Fibroblast of skin of abdomen (primary cell): ENCODE data around the gene MNX1.

Source experiments
- DNase-seq: peaks from one replicate; pipeline ENCODE4 v3.0.0-alpha.2; 2013

Gene MNX1

DNA sequence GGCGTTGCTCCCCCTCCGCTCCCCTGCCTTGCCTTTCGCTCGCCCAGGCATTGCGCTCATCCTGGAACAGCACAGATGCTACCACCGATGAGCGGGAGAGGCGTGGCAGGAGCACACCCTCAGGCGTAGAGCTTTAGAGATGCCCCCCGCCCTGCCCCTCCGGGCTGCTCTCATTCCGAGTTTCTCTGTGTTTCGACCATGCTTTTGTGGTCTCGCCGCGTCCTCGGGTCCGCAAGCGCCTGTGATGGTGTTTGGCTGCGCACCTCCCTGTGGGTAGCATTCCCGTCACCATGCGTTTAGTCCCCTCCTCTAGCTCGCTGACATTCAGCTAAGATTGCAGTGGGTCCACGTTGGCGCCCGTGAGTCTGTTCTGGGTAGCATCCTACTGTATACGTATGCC lies 42.3 kb downstream of the MNX1 start:
- DNase-seq: no peak

DNA sequence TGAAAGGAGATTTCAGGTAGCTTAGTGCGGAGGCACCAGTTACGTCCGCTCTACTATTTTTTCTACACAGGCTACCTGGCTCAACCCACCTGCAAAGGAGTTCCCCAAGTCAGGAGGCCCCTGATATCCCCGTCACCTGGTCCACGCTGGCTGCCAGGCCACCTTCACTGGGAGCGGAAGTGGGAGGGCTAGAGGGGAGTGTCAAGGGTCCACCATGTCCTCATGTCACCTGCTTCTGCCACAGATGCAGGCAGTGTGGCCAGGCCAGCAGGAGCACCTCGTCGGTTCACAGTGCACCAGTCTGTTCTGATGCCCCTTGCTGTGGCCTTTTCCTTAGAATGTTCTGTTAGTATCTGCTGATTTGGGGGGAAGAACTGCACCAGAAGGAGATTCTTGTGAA lies 44.1 kb downstream of the MNX1 start:
- no peak for DNase-seq

DNA sequence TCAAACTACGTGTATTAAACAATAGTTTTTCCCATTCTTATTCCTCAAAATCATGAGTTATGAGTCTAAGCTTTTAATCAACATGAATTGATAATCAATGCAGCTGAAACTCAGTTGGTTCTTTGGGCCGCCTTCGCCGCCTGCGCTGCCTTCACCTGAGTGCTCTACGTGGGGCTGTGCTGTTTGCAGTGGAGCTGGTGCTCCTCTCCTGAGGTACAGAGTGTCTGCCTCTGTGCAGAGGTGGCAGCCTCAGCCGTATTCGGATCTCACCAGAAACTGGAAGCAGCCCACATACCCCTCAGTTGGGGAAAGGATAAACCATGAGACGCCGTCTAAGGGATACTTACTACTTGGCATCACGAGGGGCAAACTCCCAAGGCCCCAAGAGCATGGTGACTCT lies 45.5 kb downstream of the MNX1 start:
- DNase-seq: no peak

DNA sequence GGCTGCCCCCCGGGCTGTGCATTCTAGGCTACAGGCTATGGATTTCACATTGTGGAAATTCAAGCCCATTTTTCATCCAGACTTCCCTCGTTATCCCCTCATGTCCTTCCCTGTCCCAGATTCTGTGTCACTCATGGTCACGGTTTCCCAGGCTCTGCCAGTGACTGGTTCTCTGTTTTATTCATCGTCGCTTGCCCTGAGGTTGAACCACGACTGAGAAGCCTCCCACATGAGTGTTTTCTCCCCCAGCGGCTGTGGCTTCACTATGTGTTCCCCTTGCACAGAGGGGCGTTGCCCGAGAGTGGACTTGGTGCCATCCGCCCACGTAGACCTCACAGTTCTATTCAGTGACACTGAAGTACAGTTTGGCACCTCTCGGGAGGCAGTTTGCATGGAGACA lies 47.0 kb downstream of the MNX1 start:
- no peak for DNase-seq

DNA sequence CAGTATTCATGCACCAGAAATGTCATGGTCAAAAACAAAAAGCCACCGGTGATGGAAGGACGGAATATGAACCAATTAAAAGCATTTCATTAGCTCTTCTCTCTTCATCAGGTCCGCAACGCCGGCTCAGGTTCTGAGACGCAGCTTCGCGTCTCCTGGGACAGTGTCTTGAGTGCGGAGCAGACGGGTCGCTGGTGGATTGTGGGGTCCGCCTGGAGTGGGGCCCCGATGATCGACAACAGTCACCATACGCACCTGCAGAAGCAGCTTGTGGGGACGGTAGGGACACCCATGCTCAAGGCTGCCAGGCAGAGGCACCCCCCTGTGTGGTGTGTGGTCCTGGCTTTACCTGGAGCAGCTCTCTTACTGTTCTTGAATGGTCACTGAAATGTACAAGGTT lies 47.6 kb downstream of the MNX1 start:
- no peak for DNase-seq

DNA sequence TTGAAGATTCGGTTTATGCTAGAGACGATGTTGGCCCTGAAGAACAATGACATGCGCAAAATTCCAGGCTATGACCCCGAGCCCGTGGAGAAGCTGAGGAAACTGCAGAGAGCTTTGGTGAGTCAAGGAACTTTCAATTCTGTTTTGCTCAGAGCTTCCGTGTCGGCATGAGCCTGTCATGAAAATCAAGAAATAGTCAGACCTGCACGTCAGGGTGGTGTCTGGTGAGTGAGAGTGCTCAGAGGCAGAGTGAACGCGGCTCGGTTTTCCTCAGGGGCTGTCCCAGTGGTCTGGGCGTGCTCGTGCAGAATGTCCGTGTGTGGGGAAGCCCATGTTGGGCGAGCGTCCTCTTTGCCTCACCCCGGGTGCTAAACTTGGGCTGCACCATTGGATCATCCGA lies 48.3 kb downstream of the MNX1 start:
- DNase-seq: no peak

DNA sequence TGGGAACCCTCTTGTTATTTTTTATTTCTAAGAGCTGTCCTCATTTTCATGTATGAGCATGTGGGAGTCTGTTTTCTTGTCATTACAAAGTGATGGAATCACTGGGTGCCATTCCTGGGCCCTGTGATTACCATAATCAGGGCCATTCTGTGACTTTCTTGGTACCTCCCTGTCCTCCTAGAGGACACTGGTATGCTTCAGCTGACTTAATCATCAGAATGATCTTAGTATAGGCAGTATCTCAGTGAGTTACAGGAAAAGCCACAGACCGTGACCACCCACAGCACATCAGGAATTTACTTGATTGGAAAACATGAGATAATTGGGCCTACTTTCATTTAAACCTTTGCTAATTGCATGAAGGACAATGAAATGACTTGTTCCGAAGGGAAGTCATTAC lies 53.7 kb downstream of the MNX1 start:
- no peak for DNase-seq

DNA sequence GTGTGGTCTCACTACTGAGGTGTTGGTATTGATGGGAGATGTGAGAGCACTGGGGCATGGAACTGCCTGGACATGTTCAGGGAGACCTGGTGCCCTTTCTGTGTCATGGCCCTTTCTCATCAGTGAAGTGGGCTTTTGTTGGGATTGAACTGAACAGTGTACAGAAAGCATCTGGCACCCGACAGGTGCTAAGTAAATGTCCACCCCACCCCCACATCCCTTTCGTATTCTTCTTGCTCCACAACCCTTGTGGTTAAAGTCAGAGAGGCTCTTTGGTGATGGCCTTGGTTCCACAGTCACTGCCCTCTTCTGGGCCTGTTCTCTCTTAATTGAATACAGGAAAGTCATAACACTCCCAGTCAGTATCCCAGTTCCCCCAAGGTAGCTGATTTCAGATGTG lies 55.5 kb downstream of the MNX1 start:
- no peak for DNase-seq
